NK-92 (cell line): Measurements from ENCODE around the gene DNAJB5.
"Not testable (repeated sequence)": the region's sequence is repeated elsewhere in the genome, so short reads cannot be mapped to it uniquely, and the experiment has no call there.

Experiments
- DNase-seq: peaks from one replicate; lab custom pipeline; 2025; ENCODE audit not compliant: unreplicated experiment; lab: John Stamatoyannopoulos, UW

The DNAJB5 gene

GRCh38 chr9:34989003-34989945 is at the start of gene DNAJB5:
DNAJB5 (plus strand) TSS chr9:34989745; CDS start chr9:34990631, 886 bp downstream.
- DNase-seq, result peak; percentile 77

- DNase-seq, result not testable (repeated sequence)
Measured at GRCh38 chr9:34939989-34940388, 49.6 kb upstream of the DNAJB5 start.

GRCh38 chr9:34948451-34948850 is 41.1 kb upstream of the DNAJB5 start:
- DNase-seq, result no peak

- DNase-seq, result no peak
Measured at GRCh38 chr9:34954225-34954624, 35.3 kb upstream of the DNAJB5 start.

GRCh38 chr9:34956066-34956465 is 33.5 kb upstream of the DNAJB5 start:
- not testable (repeated sequence) for DNase-seq

- DNase-seq, result no peak
Measured at GRCh38 chr9:34956648-34957047, 32.9 kb upstream of the DNAJB5 start.

- DNase-seq, result no peak
Measured at GRCh38 chr9:34957492-34958410, 31.8 kb upstream of the DNAJB5 start, which contains the start of gene PHF24. PHF24 (plus strand) TSS chr9:34958285; CDS start chr9:34971299, 13,014 bp downstream.

- no peak for DNase-seq
Measured at GRCh38 chr9:34958411-34958982, 31.0 kb upstream of the DNAJB5 start.

GRCh38 chr9:34959461-34959860 is 30.1 kb upstream of the DNAJB5 start:
- no peak for DNase-seq

GRCh38 chr9:34961574-34962490 is 27.7 kb upstream of the DNAJB5 start:
- DNase-seq, result no peak

GRCh38 chr9:34962546-34962945 is 27.0 kb upstream of the DNAJB5 start:
- DNase-seq, result no peak

- DNase-seq, result no peak
Measured at GRCh38 chr9:34963552-34963951, 26.0 kb upstream of the DNAJB5 start.

GRCh38 chr9:34964458-34964857 is 25.1 kb upstream of the DNAJB5 start:
- no peak for DNase-seq

GRCh38 chr9:34971146-34971811 is 18.3 kb upstream of the DNAJB5 start:
- no peak for DNase-seq

- no peak for DNase-seq
Measured at GRCh38 chr9:34974664-34975063, 14.9 kb upstream of the DNAJB5 start.

GRCh38 chr9:34976441-34976840 is 13.1 kb upstream of the DNAJB5 start:
- no peak for DNase-seq

GRCh38 chr9:34976992-34977391 is 12.6 kb upstream of the DNAJB5 start:
- DNase-seq, result no peak

GRCh38 chr9:34980181-34980761 is 9.3 kb upstream of the DNAJB5 start:
- DNase-seq, result no peak

- DNase-seq, result no peak
Measured at GRCh38 chr9:34982361-34982760, 7.2 kb upstream of the DNAJB5 start.
